Activated CD4-positive, alpha-beta memory T cell treated with anti-CD3 and anti-CD28 coated beads, Interleukin-2, amount 10 ng/mL, durations not matched to agents 7 days and 5 days (primary cell): ENCODE measurements around the gene SLC8A2. TPM values are rescaled to one million over a fixed set of nuclear protein-coding genes. Genes with fewer than 3 reads are reported as not detected.
"Not testable (repeated sequence)": the region's sequence is repeated elsewhere in the genome, so short reads cannot be mapped to it uniquely, and the experiment has no call there.

ENCODE experiments used
- CTCF ChIA-PET: fragments of 350-600 bp; sonication (Branson Sonifier 250); formaldehyde crosslinking; loops from one replicate; lab custom pipeline; 2021; ENCODE audit warnings: antibody characterized with exemption, inconsistent platforms; lab: Charles Lee
- POLR2A ChIA-PET: fragments of 350-600 bp; sonication (Branson Sonifier 250); formaldehyde crosslinking; loops from one replicate; lab custom pipeline; 2021; ENCODE audit warnings: antibody characterized with exemption; lab: Charles Lee
- DNase-seq: peaks from one replicate; pipeline ENCODE4 v3.0.0-alpha.2; 2020
- H3K27ac Mint-ChIP-seq: one replicate; pipeline ENCODE4 v1.8.0; 2021; ENCODE audit warnings: mild to moderate bottlenecking, mixed read lengths
- H3K27me3 Mint-ChIP-seq: one replicate; pipeline ENCODE4 v1.8.0; 2021; ENCODE audit warnings: mixed read lengths
- H3K36me3 Mint-ChIP-seq: one replicate; pipeline ENCODE4 v1.8.0; 2021; ENCODE audit warnings: low read depth, mixed read lengths
- H3K4me1 Mint-ChIP-seq: one replicate; pipeline ENCODE4 v1.8.0; 2021; ENCODE audit warnings: mixed read lengths
- H3K4me3 Mint-ChIP-seq: one replicate; pipeline ENCODE4 v1.8.0; 2021; ENCODE audit warnings: mild to moderate bottlenecking, mixed read lengths
- H3K9me3 Mint-ChIP-seq: one replicate; pipeline ENCODE4 v1.8.0; 2021; ENCODE audit warnings: mixed read lengths
- total RNA-seq, 2 experiments: library from RNA; stranded (reverse); gene quantifications; one replicate each; pipeline ENCODE4 v1.2.3, GENCODE V29; 2021

The SLC8A2 gene
- total RNA-seq, 2 experiments from 2014 or later: not detected

DNA sequence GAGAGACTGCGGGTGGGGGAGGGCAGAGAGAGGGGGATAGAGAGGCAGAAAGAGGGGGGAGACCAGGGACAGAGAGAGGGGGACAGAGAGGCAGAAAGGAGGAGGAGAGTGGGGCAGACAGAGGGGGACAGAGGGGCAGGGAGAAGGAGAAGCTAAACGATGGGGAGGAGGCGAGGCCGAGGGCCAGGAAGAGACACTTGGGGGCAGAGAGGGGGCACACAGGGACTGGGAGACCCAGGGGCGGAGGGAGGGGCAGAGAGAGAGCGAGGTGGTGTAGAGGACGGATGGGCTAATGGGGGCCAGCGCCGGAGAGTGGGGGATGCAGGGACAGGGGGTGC is 53.0 kb downstream of the SLC8A2 start:
- ChIA-PET CTCF (no interaction called here), POLR2A (no interaction called here)
- H3K27ac Mint-ChIP-seq: no peak overlapping the region
- no peaks in the 10 kb centered on the region for H3K9me3 Mint-ChIP-seq
- peaks cover 15% of the 10 kb centered on the region for H3K4me1 Mint-ChIP-seq
- H3K36me3 Mint-ChIP-seq: no peaks in the 10 kb centered on the region
- peaks cover 82% of the 10 kb centered on the region for H3K27me3 Mint-ChIP-seq
- no peak for DNase-seq
- H3K4me3 Mint-ChIP-seq: no peak overlapping the region

DNA sequence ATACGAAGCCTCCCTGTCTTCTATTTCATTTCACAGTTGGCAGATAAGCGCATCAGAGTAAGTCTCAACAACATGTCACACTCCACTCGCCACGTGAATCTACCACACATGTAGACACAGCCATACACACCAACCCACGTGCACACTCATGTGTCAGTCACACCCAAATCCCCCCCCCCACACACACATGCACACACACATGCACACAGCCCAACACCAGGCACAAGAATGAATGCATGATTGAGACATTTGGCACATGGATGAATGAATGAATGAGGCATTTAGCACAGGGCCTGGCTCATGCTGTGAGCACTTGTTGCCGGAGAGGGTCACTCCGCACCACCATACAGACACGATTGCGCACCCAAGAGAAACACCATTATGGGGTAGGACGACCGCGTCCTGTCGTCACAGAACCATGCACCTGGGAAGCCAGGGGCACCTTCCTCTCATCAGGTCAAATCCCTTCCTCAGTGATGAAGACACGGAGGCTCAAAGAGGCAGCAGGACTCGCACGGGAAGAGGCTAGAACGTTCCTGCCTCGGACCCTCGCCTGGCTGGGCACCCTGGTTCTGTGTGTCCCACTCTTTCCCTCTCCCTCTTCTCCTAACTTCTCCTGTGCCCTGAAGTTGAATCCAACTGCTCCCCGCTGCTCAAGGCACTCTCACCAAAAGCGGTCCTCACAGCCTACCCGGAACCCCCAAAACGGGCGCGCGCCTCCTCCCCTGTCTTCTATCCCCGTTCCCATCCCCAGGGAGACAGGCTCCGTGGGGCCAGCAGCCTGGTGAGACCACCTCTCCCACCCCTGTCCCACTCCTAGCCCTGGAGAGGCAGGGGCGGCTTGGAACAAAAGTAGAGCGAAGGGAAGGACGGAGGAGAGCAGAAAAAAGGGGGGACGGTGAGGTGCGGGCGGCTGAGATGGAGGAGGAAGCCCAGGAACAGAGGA is 53.7 kb downstream of the SLC8A2 start:
- H3K9me3 Mint-ChIP-seq: no peaks in the 10 kb centered on the region
- CTCF ChIA-PET: no interaction called here
- no peaks in the 10 kb centered on the region for H3K36me3 Mint-ChIP-seq
- peak overlapping the region; percentile 3 for H3K4me3 Mint-ChIP-seq
- no peak for DNase-seq
- POLR2A ChIA-PET: no interaction called here
- peaks cover 15% of the 10 kb centered on the region for H3K4me1 Mint-ChIP-seq
- H3K27ac Mint-ChIP-seq: no peak overlapping the region
- H3K27me3 Mint-ChIP-seq: peaks cover 78% of the 10 kb centered on the region

- CTCF ChIA-PET: interaction anchor here (0.8 kb wide), 1 partner anchor 135 kb away, joined by 3 read pairs; no protein-coding TSS in a partner anchor
- Mint-ChIP-seq H3K36me3 (no peaks in the 10 kb centered on the region), H3K4me3 (no peak overlapping the region), H3K9me3 (no peaks in the 10 kb centered on the region), H3K27ac (no peak overlapping the region), H3K4me1 (peaks cover 12% of the 10 kb centered on the region), H3K27me3 (peaks cover 71% of the 10 kb centered on the region)
- POLR2A ChIA-PET: no interaction called here
- no peak for DNase-seq
Observed at GRCh38 chr19:47417107-47417745, 54.5 kb downstream of the SLC8A2 start.

- DNase-seq: no peak
- Mint-ChIP-seq H3K4me1 (peaks cover 11% of the 10 kb centered on the region), H3K36me3 (no peaks in the 10 kb centered on the region), H3K27ac (no peak overlapping the region), H3K9me3 (no peaks in the 10 kb centered on the region), H3K4me3 (no peak overlapping the region), H3K27me3 (peaks cover 65% of the 10 kb centered on the region)
- CTCF ChIA-PET: interaction anchor here (0.8 kb wide), 1 partner anchor 134 kb away, joined by 3 read pairs; no protein-coding TSS in a partner anchor
- POLR2A ChIA-PET: no interaction called here
Observed at GRCh38 chr19:47416643-47416985, 55.1 kb downstream of the SLC8A2 start.

DNA sequence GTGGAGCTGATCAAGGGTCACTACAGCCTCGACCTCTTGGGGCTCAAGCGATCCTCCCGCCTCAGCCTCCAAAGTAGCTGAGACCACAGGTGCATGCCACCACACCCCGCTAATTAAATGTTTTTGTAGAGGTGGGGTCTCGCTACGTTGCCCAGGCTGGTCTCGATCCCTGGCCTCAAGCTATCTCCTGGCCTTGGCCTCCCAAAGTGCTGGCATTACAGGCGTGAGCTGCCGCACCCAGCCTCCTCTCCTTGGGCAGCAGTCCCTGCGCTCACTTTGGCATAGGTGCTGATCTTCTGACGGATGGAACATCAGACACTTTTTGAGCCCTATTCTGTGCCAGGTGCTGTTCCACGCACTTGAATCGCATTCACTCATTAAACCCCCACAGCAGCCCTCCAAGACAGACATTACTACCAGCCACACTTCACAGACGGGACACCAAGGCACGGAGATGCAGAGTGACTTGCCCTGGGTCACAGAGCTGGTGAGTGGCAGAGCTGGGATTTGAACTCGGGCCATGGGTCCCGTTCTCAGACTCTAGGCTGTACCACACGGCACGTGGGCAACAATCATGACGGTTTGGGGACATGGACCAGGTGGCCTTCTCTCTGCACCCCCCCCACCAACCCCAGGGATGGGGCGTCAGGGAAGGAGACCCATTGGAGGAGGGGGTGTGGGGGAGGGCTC is 55.6 kb downstream of the SLC8A2 start:
- H3K27ac Mint-ChIP-seq: no peak overlapping the region
- H3K4me3 Mint-ChIP-seq: no peak overlapping the region
- peaks cover 11% of the 10 kb centered on the region for H3K4me1 Mint-ChIP-seq
- ChIA-PET POLR2A (no interaction called here), CTCF (interaction anchor here (1.1 to 1.6 kb wide), 2 partner anchors 12 to 119 kb away, joined by 4 to 9 read pairs; no protein-coding TSS in a partner anchor)
- no peak for DNase-seq
- H3K36me3 Mint-ChIP-seq: no peaks in the 10 kb centered on the region
- peaks cover 60% of the 10 kb centered on the region for H3K27me3 Mint-ChIP-seq
- H3K9me3 Mint-ChIP-seq: no peaks in the 10 kb centered on the region

- no peak overlapping the region for H3K4me3 Mint-ChIP-seq
- ChIA-PET POLR2A (no interaction called here), CTCF (interaction anchor here (0.5 to 0.6 kb wide), 2 partner anchors 545 to 768 kb away, joined by 4 to 5 read pairs; no protein-coding TSS in a partner anchor)
- H3K36me3 Mint-ChIP-seq: no peaks in the 10 kb centered on the region
- no peak for DNase-seq
- no peak overlapping the region for H3K27ac Mint-ChIP-seq
- H3K4me1 Mint-ChIP-seq: peaks cover 11% of the 10 kb centered on the region
- no peaks in the 10 kb centered on the region for H3K9me3 Mint-ChIP-seq
- H3K27me3 Mint-ChIP-seq: peaks cover 46% of the 10 kb centered on the region
Observed at GRCh38 chr19:47414469-47414868, 57.2 kb downstream of the SLC8A2 start.

- H3K9me3 Mint-ChIP-seq: no peaks in the 10 kb centered on the region
- ChIA-PET POLR2A (no interaction called here), CTCF (interaction anchor here (0.5 kb wide), 1 partner anchor 544 kb away, joined by 5 read pairs; no protein-coding TSS in a partner anchor)
- H3K27me3 Mint-ChIP-seq: peaks cover 48% of the 10 kb centered on the region
- no peak overlapping the region for H3K27ac Mint-ChIP-seq
- H3K36me3 Mint-ChIP-seq: no peaks in the 10 kb centered on the region
- DNase-seq: no peak
- no peak overlapping the region for H3K4me3 Mint-ChIP-seq
- H3K4me1 Mint-ChIP-seq: peaks cover 11% of the 10 kb centered on the region
Observed at GRCh38 chr19:47413941-47414340, 57.8 kb downstream of the SLC8A2 start.

DNA sequence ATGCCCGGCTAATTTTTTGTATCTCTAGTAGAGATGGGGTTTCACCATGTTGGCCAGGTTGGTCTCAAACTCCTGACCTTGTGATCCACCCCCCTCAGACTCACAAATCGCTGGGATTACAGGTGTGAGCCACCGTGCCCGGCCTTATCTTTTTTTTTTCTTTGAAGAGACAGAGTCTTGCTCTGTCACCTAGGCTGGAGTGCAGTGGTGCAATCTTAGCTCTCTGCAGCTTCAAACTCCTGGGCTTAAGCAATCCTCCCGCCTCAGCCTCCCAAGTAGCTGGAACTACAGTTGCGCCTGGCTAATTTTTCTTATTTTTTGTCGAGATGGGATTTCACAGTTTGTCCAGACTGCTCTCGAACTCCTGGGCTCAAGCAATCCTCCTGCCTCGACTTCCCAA is 60.0 kb downstream of the SLC8A2 start:
- CTCF ChIA-PET: interaction anchor here (0.5 to 1.3 kb wide), 3 partner anchors 16 to 212 kb away, joined by 3 to 4 read pairs (median 3); no protein-coding TSS in a partner anchor
- not testable (repeated sequence) for H3K9me3 Mint-ChIP-seq, H3K36me3 Mint-ChIP-seq, DNase-seq, H3K27ac Mint-ChIP-seq, H3K4me1 Mint-ChIP-seq, H3K4me3 Mint-ChIP-seq
- POLR2A ChIA-PET: interaction anchor here (0.8 kb wide), 1 partner anchor 17 kb away, joined by 4 read pairs; no protein-coding TSS in a partner anchor
- H3K27me3 Mint-ChIP-seq: peaks cover 41% of the 10 kb centered on the region

DNA sequence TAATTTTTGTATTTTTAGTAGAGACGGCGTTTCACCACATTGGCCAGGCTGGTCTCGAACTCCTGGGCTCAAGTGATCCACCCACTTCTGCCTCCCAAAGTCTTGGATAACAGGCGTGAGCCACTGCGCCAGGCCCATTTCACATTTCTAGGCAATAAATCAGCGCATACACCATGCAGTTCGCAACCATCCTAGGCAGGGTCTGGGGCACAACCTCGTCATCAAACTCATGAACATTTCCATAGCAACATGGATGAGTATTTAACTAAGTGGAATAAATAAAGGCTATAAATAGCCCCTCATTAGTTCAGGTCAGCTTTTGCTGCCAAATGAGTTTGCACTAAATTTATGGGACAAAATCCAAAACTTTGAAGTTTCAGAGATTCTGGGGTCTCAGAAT is 60.6 kb downstream of the SLC8A2 start:
- ChIA-PET POLR2A (no interaction called here), CTCF (interaction anchor here (1.2 to 1.3 kb wide), 2 partner anchors 17 to 106 kb away, joined by 3 to 4 read pairs; no protein-coding TSS in a partner anchor)
- no peak for DNase-seq
- Mint-ChIP-seq H3K4me1 (no peaks in the 10 kb centered on the region), H3K27me3 (peaks cover 41% of the 10 kb centered on the region), H3K9me3 (no peaks in the 10 kb centered on the region), H3K36me3 (no peaks in the 10 kb centered on the region), H3K27ac (no peak overlapping the region), H3K4me3 (no peak overlapping the region)

- POLR2A ChIA-PET: no interaction called here
- peaks cover 40% of the 10 kb centered on the region for H3K27me3 Mint-ChIP-seq
Observed at GRCh38 chr19:47408156-47408938, 63.3 kb downstream of the SLC8A2 start.

DNA sequence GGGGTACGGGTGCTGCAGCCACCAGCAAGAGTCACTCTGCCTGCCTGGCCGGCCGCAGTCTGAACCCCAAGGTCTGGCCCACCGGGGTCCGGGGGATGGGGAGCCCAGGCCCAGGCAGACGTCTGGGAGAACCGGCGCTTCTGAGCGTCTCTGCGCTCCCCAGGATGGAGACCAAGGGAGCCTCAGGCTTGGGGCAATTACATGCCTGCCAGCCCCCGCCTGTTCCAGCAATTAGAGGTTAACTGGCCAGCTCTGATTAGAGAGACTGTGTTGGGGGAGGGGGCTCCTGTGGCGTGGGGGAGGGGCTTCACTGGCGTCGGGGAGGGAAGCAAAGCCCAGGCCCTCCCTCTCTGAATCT is 64.3 kb downstream of the SLC8A2 start:
- CTCF ChIA-PET: no interaction called here

More at GRCh38 chr19:47408156-47408938, 63.3 kb downstream of the SLC8A2 start:
- Mint-ChIP-seq H3K4me1 (no peaks in the 10 kb centered on the region), H3K36me3 (no peaks in the 10 kb centered on the region), H3K4me3 (no peak overlapping the region), H3K27ac (no peak overlapping the region), H3K9me3 (no peaks in the 10 kb centered on the region)
- CTCF ChIA-PET: no interaction called here
- DNase-seq: no peak

GRCh38 chr19:47406711-47407416 is 64.8 kb downstream of the SLC8A2 start:
- Mint-ChIP-seq H3K27me3 (peaks cover 38% of the 10 kb centered on the region), H3K36me3 (no peaks in the 10 kb centered on the region), H3K27ac (no peak overlapping the region), H3K4me1 (no peaks in the 10 kb centered on the region), H3K9me3 (no peaks in the 10 kb centered on the region), H3K4me3 (no peak overlapping the region)
- CTCF ChIA-PET: no interaction called here
- POLR2A ChIA-PET: no interaction called here
- DNase-seq: no peak

More for the DNA sequence above, 64.3 kb downstream of the SLC8A2 start:
- Mint-ChIP-seq H3K4me3 (no peak overlapping the region), H3K36me3 (no peaks in the 10 kb centered on the region), H3K27me3 (peaks cover 38% of the 10 kb centered on the region), H3K27ac (no peak overlapping the region), H3K4me1 (no peaks in the 10 kb centered on the region), H3K9me3 (no peaks in the 10 kb centered on the region)
- DNase-seq: no peak
- POLR2A ChIA-PET: no interaction called here
